Naive B cell (primary cell): ENCODE results near the gene CHRNG. TPM values are rescaled to one million over a fixed set of nuclear protein-coding genes. Genes with fewer than 3 reads are reported as not detected.

Experiments
- ATAC-seq, 2 donors: fragments of 150-1000 bp; cut with Tn5 transposase; 2 replicates each; pipeline ENCODE4 v1.10.0; 2021; ENCODE audit warnings: low read depth in 2 of 2, mild to moderate bottlenecking in 2 of 2, moderate library complexity in 2 of 2
- DNase-seq: peaks from one replicate; pipeline ENCODE4 v3.0.0; 2022
- H3K27ac Mint-ChIP-seq, 6 donors: one replicate each; pipeline ENCODE4 v1.8.0; 2020 to 2022; ENCODE audit warnings: mild to moderate bottlenecking in 6 of 6, mixed read lengths in 6 of 6, moderate library complexity in 5 of 6, inconsistent platforms in 2 of 6
- H3K27me3 Mint-ChIP-seq, 3 donors: one replicate each; pipeline ENCODE4 v1.8.0; 2021 to 2022; ENCODE audit warnings: mixed read lengths in 3 of 3, mild to moderate bottlenecking in 1 of 3
- H3K36me3 Mint-ChIP-seq, 2 donors: one replicate each; pipeline ENCODE4 v1.8.0; 2020 to 2022; ENCODE audit warnings: mixed read lengths in 2 of 2, inconsistent platforms in 1 of 2, mild to moderate bottlenecking in 1 of 2
- H3K4me1 Mint-ChIP-seq, 3 donors: one replicate each; pipeline ENCODE4 v1.8.0; 2020 to 2022; ENCODE audit warnings: mixed read lengths in 3 of 3, inconsistent platforms in 1 of 3, mild to moderate bottlenecking in 1 of 3, moderate library complexity in 1 of 3
- H3K4me3 Mint-ChIP-seq, 8 donors: one replicate each; pipeline ENCODE4 v1.8.0; 2020 to 2022; ENCODE audit warnings: mild to moderate bottlenecking in 8 of 8, mixed read lengths in 8 of 8, moderate library complexity in 8 of 8, inconsistent platforms in 2 of 8
- H3K9me3 Mint-ChIP-seq, 7 donors: one replicate each; pipeline ENCODE4 v1.8.0; 2020 to 2022; ENCODE audit warnings: mixed read lengths in 7 of 7, mild to moderate bottlenecking in 5 of 7, inconsistent platforms in 2 of 7, moderate library complexity in 1 of 7
- polyA plus RNA-seq, 6 donors: library from polyadenylated mRNA; unstranded; fragments of 300-500 nt; fragmentation: Illumina TruSeq; gene quantifications; one replicate each; pipeline ENCODE4 v1.2.3, GENCODE V29; 2021; ENCODE audit warnings: low read depth in 6 of 6

Gene CHRNG
- polyA plus RNA-seq, 6 donors from 2014 or later: not detected

DNA sequence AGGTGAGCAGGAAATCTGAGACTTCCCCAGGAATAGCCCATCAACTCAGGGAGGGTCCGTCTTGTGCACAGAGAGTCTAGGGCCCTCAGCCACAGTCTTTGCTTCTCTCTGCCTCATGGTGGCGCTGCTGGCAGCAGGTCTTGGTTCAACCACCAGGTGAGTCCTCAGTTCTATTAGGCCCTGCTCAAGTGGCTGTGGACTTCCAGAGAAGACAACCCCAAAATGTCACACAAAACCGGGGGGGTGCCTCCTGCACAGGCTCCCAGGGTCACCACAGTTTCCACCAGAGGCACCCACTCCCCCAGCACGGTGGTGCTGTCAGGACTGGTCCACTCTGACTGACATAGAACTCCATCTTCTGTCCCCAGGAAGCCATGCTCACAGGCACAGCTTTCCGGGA lies 2.4 kb upstream of the CHRNG start:
- ATAC-seq (no peak), DNase-seq (no peak)
- no peaks in the 10 kb centered on the region for H3K36me3 Mint-ChIP-seq
- H3K9me3 Mint-ChIP-seq: peaks cover 0 to 7% (median 4%) of the 10 kb centered on the region in 7 donors
- peaks cover 20 to 24% (median 20%) of the 10 kb centered on the region in 3 donors for H3K4me1 Mint-ChIP-seq
- peaks cover 3 to 45% (median 22%) of the 10 kb centered on the region in 3 donors for H3K27me3 Mint-ChIP-seq
- H3K4me3 Mint-ChIP-seq: peak overlapping the region in 1 of 8 donors; percentile 20
- no peak overlapping the region for H3K27ac Mint-ChIP-seq

GRCh38 chr2:232537499-232537898 lies 2.0 kb upstream of the CHRNG start:
- H3K4me3 Mint-ChIP-seq: no peak overlapping the region
- H3K27me3 Mint-ChIP-seq: peaks cover 3 to 45% (median 22%) of the 10 kb centered on the region in 3 donors
- peaks cover 0 to 7% (median 4%) of the 10 kb centered on the region in 7 donors for H3K9me3 Mint-ChIP-seq
- H3K27ac Mint-ChIP-seq: no peak overlapping the region
- DNase-seq: no peak
- H3K4me1 Mint-ChIP-seq: peaks cover 22 to 28% (median 24%) of the 10 kb centered on the region in 3 donors
- H3K36me3 Mint-ChIP-seq: no peaks in the 10 kb centered on the region
- no peak for ATAC-seq

DNA sequence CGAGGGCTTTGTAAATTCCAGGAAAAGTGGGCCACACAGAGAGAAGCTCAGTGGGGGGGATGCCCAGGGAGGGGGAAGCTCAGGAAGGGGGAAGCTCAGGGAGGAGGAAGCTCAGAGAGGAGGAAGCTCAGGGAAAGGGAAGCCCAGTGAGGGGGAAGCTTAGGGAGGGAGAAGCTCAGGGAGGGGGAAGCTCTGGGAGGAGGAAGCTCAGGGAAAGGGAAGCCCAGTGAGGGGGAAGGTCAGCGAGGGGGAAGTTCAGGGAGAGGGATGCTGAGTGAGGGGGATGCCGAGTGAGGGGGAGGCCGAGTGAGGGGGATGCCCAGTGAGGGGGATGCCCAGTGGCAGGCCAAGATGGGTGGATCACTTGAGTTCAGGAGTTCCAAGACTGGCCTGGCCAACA lies 821 bp upstream of the CHRNG start:
- ATAC-seq: no peak
- H3K9me3 Mint-ChIP-seq: peaks cover 0 to 7% (median 4%) of the 10 kb centered on the region in 7 donors
- H3K27me3 Mint-ChIP-seq: peaks cover 0 to 45% (median 22%) of the 10 kb centered on the region in 3 donors
- DNase-seq: no peak
- H3K27ac Mint-ChIP-seq: peak overlapping the region in 3 of 6 donors; percentile 83 to 90 (median 83)
- peaks cover 30 to 35% (median 31%) of the 10 kb centered on the region in 3 donors for H3K4me1 Mint-ChIP-seq
- no peaks in the 10 kb centered on the region for H3K36me3 Mint-ChIP-seq
- H3K4me3 Mint-ChIP-seq: peak overlapping the region in 2 of 8 donors; percentile 68 to 79

GRCh38 chr2:232540441-232541041 lies 1.0 kb downstream of the CHRNG start:
- peak overlapping the region in 1 of 6 donors; percentile 32 for H3K27ac Mint-ChIP-seq
- DNase-seq (no peak), ATAC-seq (no peak)
- H3K9me3 Mint-ChIP-seq: peaks cover 0 to 7% (median 4%) of the 10 kb centered on the region in 7 donors
- peaks cover 0 to 28% (median 22%) of the 10 kb centered on the region in 3 donors for H3K27me3 Mint-ChIP-seq
- no peaks in the 10 kb centered on the region for H3K36me3 Mint-ChIP-seq
- no peak overlapping the region for H3K4me3 Mint-ChIP-seq
- H3K4me1 Mint-ChIP-seq: peaks cover 34 to 44% (median 37%) of the 10 kb centered on the region in 3 donors

DNA sequence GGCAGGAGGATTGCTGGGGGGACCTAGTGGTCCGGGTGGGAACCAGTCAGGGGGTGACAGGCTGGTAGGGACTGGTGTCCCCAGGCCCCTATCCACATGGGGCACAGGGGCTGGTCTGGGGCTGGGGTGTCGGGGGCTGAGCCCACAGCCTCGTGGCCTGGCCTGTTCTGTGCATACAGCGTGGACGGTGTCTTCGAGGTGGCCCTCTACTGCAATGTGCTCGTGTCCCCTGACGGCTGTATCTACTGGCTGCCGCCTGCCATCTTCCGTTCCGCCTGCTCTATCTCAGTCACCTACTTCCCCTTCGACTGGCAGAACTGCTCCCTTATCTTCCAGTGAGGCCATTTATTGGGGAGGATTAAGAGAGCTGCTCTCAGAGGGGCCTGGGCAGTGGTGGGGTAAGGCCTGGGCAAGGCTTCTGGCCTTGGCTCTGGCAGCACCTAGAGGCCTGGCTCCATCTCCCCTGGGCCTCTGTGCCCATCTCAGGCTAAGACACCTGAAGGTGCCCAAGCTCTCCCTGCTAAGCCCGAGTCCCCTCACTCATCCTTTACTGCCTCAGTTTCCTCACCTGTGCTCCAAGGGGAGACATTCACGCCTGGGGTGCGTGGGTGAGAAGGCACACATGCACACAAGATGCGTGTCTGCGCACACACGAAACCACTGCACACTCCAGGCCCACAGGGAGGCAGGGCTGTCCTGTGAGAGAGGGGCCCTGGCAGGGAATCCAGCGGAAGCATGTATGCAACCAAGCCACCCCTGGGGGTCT lies 1.9 kb downstream of the CHRNG start:
- Mint-ChIP-seq H3K4me3 (peak overlapping the region in 1 of 8 donors; percentile 37), H3K27me3 (peaks cover 0 to 20% (median 20%) of the 10 kb centered on the region in 3 donors), H3K27ac (no peak overlapping the region), H3K36me3 (no peaks in the 10 kb centered on the region), H3K9me3 (peaks cover 0 to 4% (median 3%) of the 10 kb centered on the region in 7 donors), H3K4me1 (peaks cover 38 to 44% (median 41%) of the 10 kb centered on the region in 3 donors)
- ATAC-seq (peak; percentile 37 to 50), DNase-seq (no peak)

GRCh38 chr2:232541961-232542714 lies 2.6 kb downstream of the CHRNG start:
- Mint-ChIP-seq H3K27ac (peak overlapping the region in 2 of 6 donors; percentile 41 to 43), H3K4me1 (peaks cover 41 to 44% (median 42%) of the 10 kb centered on the region in 3 donors), H3K36me3 (no peaks in the 10 kb centered on the region), H3K27me3 (peaks cover 0 to 12% (median 12%) of the 10 kb centered on the region in 3 donors), H3K9me3 (no peaks in the 10 kb centered on the region), H3K4me3 (no peak overlapping the region)
- ATAC-seq: no peak
- no peak for DNase-seq

DNA sequence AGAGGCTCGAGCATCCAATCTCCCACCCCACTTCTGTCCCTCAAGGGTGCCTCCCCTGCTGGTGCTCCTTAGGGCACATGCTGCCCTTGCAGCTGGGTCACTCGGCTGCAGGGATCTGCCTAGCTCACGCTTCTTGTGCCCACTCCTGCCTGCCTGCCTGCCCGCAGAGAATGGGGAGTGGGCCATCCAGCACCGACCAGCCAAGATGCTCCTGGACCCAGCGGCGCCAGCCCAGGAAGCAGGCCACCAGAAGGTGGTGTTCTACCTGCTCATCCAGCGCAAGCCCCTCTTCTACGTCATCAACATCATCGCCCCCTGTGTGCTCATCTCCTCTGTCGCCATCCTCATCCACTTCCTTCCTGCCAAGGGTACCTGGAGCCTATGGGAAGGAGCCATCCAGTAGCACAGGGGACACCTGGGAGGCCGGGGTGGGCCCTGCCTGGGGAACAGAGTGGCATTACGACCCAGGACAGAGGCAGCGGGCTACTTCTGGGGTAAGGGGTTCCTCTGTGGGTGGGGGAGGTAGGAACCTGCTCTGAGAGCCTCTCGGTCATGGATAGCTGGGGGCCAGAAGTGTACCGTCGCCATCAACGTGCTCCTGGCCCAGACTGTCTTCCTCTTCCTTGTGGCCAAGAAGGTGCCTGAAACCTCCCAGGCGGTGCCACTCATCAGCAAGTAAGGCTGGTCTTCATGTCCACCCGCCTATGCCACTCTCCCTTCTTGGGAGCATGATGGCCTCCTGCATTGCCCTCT lies 3.4 kb downstream of the CHRNG start:
- DNase-seq (no peak), ATAC-seq (no peak)
- H3K27me3 Mint-ChIP-seq: peaks cover 0 to 12% (median 7%) of the 10 kb centered on the region in 3 donors
- H3K4me1 Mint-ChIP-seq: peaks cover 42 to 44% (median 43%) of the 10 kb centered on the region in 3 donors
- no peaks in the 10 kb centered on the region for H3K9me3 Mint-ChIP-seq
- no peaks in the 10 kb centered on the region for H3K36me3 Mint-ChIP-seq
- H3K4me3 Mint-ChIP-seq: no peak overlapping the region
- peak overlapping the region in 3 of 6 donors; percentile 41 to 69 (median 66) for H3K27ac Mint-ChIP-seq

DNA sequence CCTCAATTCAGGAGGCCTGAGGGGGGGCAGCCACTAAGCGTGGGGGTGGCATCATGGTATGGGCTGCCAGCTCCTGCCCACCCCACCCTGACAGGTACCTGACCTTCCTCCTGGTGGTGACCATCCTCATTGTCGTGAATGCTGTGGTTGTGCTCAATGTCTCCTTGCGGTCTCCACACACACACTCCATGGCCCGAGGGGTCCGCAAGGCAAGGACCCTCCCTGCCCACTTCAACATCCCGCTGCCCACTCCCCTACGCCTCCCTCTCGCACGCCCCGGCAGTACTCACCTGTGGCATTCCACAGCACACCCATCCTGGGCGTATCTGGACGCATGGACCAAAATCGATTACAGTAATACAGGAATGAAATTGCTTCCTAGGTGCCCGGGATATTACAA lies 4.0 kb downstream of the CHRNG start:
- ATAC-seq (no peak), DNase-seq (no peak)
- H3K36me3 Mint-ChIP-seq: peaks cover 0 to 4% of the 10 kb centered on the region in 2 donors
- peak overlapping the region in 1 of 8 donors; percentile 26 for H3K4me3 Mint-ChIP-seq
- H3K4me1 Mint-ChIP-seq: peaks cover 41 to 45% (median 41%) of the 10 kb centered on the region in 3 donors
- H3K9me3 Mint-ChIP-seq: peaks cover 0 to 2% (median 0%) of the 10 kb centered on the region in 7 donors
- peak overlapping the region in 1 of 6 donors; percentile 34 for H3K27ac Mint-ChIP-seq
- H3K27me3 Mint-ChIP-seq: peaks cover 0 to 6% (median 2%) of the 10 kb centered on the region in 3 donors

- Mint-ChIP-seq H3K4me3 (peak overlapping the region in 1 of 8 donors; percentile 26), H3K27me3 (peaks cover 0 to under 1% (median 0%) of the 10 kb centered on the region in 3 donors), H3K4me1 (peaks cover 41 to 45% (median 41%) of the 10 kb centered on the region in 3 donors), H3K9me3 (peaks cover 0 to 4% (median 0%) of the 10 kb centered on the region in 7 donors), H3K27ac (peak overlapping the region in 1 of 6 donors; percentile 34), H3K36me3 (peaks cover 0 to 7% of the 10 kb centered on the region in 2 donors)
- no peak for DNase-seq
- ATAC-seq: no peak
These were observed 4.6 kb downstream of the CHRNG start for GRCh38 chr2:232543928-232544631.

DNA sequence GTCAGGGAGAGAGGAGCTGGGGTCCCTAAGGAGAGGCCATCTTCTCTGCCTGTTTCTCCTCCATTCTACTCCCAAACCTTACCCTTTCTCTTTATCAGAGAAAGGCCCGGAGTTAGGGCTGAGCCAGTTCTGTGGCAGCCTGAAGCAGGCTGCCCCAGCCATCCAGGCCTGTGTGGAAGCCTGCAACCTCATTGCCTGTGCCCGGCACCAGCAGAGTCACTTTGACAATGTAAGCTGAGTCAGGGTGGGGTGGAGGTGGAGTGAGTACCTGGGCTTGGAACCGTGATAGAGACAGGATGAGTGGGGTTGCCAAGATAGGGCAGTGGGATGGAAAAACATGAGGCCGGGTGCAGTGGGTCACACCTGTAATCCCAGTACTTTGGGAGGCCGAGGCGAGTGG lies 5.2 kb downstream of the CHRNG start:
- Mint-ChIP-seq H3K27me3 (no peaks in the 10 kb centered on the region), H3K27ac (no peak overlapping the region), H3K36me3 (peaks cover 0 to 7% of the 10 kb centered on the region in 2 donors), H3K4me3 (peak overlapping the region in 1 of 8 donors; percentile 38), H3K4me1 (peaks cover 44 to 50% (median 46%) of the 10 kb centered on the region in 3 donors), H3K9me3 (peaks cover 0 to 4% (median 0%) of the 10 kb centered on the region in 7 donors)
- ATAC-seq: no peak
- no peak for DNase-seq

DNA sequence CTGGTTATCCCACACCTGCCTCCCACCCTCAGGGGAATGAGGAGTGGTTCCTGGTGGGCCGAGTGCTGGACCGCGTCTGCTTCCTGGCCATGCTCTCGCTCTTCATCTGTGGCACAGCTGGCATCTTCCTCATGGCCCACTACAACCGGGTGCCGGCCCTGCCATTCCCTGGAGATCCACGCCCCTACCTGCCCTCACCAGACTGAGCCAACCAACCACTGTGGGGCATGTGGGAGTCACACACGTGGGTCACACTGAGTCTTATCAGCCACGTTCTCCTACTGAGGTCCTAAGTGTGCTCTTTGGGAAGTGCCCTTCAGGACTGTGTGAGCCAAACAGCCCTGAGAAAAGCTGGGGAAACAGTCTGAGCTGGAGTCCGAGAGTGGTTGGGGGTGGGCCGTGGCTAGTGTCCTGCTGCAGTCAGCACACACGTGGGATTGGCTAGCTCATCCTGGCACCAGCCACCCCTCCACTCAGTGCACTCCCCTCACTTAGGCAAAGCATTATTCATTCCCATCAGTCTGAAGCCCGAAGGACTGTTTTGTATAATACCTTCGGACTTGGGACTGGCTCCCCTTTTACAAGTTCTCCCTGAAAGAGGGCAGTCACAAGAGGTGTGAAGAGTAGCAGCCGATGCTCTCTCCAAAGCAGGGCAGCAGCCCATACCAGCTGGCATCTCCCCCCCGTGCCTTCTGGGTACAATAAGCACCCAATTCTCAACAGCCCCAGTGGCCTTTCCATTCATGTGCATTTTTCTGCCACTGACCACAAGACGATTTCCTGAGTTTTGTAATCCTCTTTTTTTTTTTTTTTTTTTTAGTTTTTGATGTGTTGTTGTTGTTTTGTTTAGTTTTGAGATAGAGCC lies 6.3 kb downstream of the CHRNG start:
- Mint-ChIP-seq H3K36me3 (peaks cover 0 to 7% of the 10 kb centered on the region in 2 donors), H3K27ac (peak overlapping the region in 1 of 6 donors; percentile 57)

More for the DNA sequence above, 6.3 kb downstream of the CHRNG start:
- peak overlapping the region in 1 of 8 donors; percentile 67 for H3K4me3 Mint-ChIP-seq
- DNase-seq (no peak), ATAC-seq (no peak)
- H3K9me3 Mint-ChIP-seq: peaks cover 0 to 4% (median 0%) of the 10 kb centered on the region in 7 donors
- H3K4me1 Mint-ChIP-seq: peaks cover 43 to 55% (median 47%) of the 10 kb centered on the region in 3 donors
- H3K27me3 Mint-ChIP-seq: no peaks in the 10 kb centered on the region
